CD14-positive monocyte (primary cell): ENCODE data around the gene ASS1. TPM values are rescaled to one million over a fixed set of nuclear protein-coding genes. Genes with fewer than 3 reads are reported as not detected.

Source experiments
- DNase-seq, 3 donors: peaks; one replicate each; pipeline ENCODE4 v3.0.0-alpha.2; 2011 to 2022
- H2AFZ ChIP-seq: 2 replicates; pipeline ENCODE4 v1.6.0; 2012; ENCODE audit warnings: mild to moderate bottlenecking, low read depth, low read length, inconsistent platforms; ENCODE audit not compliant: insufficient read depth, poor library complexity, severe bottlenecking
- H3K27ac ChIP-seq, 2 donors: 1 replicate in 1 of 2; 2 replicates in 1 of 2; pipeline ENCODE4 v1.5.1; 2012 to 2013; ENCODE audit warnings: low read length in 2 of 2, control low read depth in 1 of 2, inconsistent platforms in 1 of 2, low read depth in 1 of 2, mild to moderate bottlenecking in 1 of 2
- H3K27me3 ChIP-seq, 2 donors: one replicate each; pipeline versions ENCODE4 v1.6.0 to v1.6.1; 2011 to 2013; ENCODE audit warnings: low read length in 2 of 2; ENCODE audit not compliant: control insufficient read depth in 2 of 2, insufficient read depth in 2 of 2
- H3K36me3 ChIP-seq, 2 donors: replicated peaks in 1 of 2; 1 replicate in 1 of 2; 2 replicates in 1 of 2; pipeline versions ENCODE4 v1.5.1 to v1.6.1; 2012 to 2013; ENCODE audit warnings: low read length in 2 of 2, control low read depth in 1 of 2, inconsistent platforms in 1 of 2, mild to moderate bottlenecking in 1 of 2; ENCODE audit not compliant: insufficient read depth in 2 of 2, control insufficient read depth in 1 of 2
- H3K4me1 ChIP-seq, 2 donors: 1 replicate in 1 of 2; 2 replicates in 1 of 2; pipeline versions ENCODE4 v1.5.1 to v1.6.1; 2012 to 2013; ENCODE audit warnings: low read length in 2 of 2, control low read depth in 1 of 2, inconsistent platforms in 1 of 2, mild to moderate bottlenecking in 1 of 2, moderate library complexity in 1 of 2; ENCODE audit not compliant: insufficient read depth in 2 of 2, control insufficient read depth in 1 of 2
- H3K4me2 ChIP-seq: replicated peaks from 2 replicates; pipeline ENCODE3; 2012; ENCODE audit warnings: low read length, moderate library complexity, mild to moderate bottlenecking; ENCODE audit not compliant: poor library complexity, severe bottlenecking; ENCODE audit errors: extremely low read depth
- H3K4me3 ChIP-seq, 3 experiments: fragments of 200-600 bp in 1 of 3; sonication (generic) in 1 of 3; replicated peaks in 1 of 3; 1 replicate in 2 of 3; 2 replicates in 1 of 3; pipeline ENCODE4 v1.5.1; 2011 to 2013; ENCODE audit warnings: low read length in 3 of 3, mild to moderate bottlenecking in 3 of 3, control low read depth in 2 of 3, low read depth in 2 of 3, inconsistent platforms in 1 of 3, moderate library complexity in 1 of 3
- H3K79me2 ChIP-seq: 2 replicates; pipeline ENCODE4 v1.6.0; 2012; ENCODE audit warnings: mild to moderate bottlenecking, control low read depth, inconsistent platforms, low read length, moderate library complexity; ENCODE audit not compliant: insufficient read depth
- H3K9ac ChIP-seq: 2 replicates; pipeline ENCODE4 v1.6.0; 2017; ENCODE audit warnings: low read length, mild to moderate bottlenecking; ENCODE audit not compliant: insufficient read depth, poor library complexity, severe bottlenecking
- H3K9me3 ChIP-seq, 2 donors: replicated peaks in 1 of 2; 1 replicate in 1 of 2; 2 replicates in 1 of 2; pipeline versions ENCODE4 v1.5.1 to v1.6.1; 2012 to 2013; ENCODE audit warnings: low read length in 2 of 2, control low read depth in 1 of 2; ENCODE audit not compliant: control insufficient read depth in 1 of 2, insufficient read depth in 1 of 2
- H4K20me1 ChIP-seq: 2 replicates; pipeline ENCODE4 v1.6.0; 2012; ENCODE audit warnings: mild to moderate bottlenecking, low read length, control low read depth, moderate library complexity; ENCODE audit not compliant: insufficient read depth
- H3K27ac Mint-ChIP-seq, 7 donors: one replicate each; pipeline ENCODE4 v1.8.0; 2020; ENCODE audit warnings: mild to moderate bottlenecking in 7 of 7, mixed read lengths in 7 of 7, moderate library complexity in 6 of 7, inconsistent platforms in 2 of 7
- H3K27me3 Mint-ChIP-seq, 3 donors: one replicate each; pipeline ENCODE4 v1.8.0; 2021 to 2022; ENCODE audit warnings: low read depth in 3 of 3, mild to moderate bottlenecking in 3 of 3, mixed read lengths in 3 of 3, moderate library complexity in 3 of 3, inconsistent platforms in 1 of 3
- H3K36me3 Mint-ChIP-seq, 2 donors: one replicate each; pipeline ENCODE4 v1.8.0; 2020; ENCODE audit warnings: mixed read lengths in 2 of 2, inconsistent platforms in 1 of 2, mild to moderate bottlenecking in 1 of 2
- H3K4me1 Mint-ChIP-seq: one replicate; pipeline ENCODE4 v1.8.0; 2020; ENCODE audit warnings: mild to moderate bottlenecking, mixed read lengths
- H3K4me3 Mint-ChIP-seq, 2 donors: one replicate each; pipeline ENCODE4 v1.8.0; 2020; ENCODE audit warnings: mild to moderate bottlenecking in 2 of 2, mixed read lengths in 2 of 2, moderate library complexity in 1 of 2
- H3K9me3 Mint-ChIP-seq, 7 donors: one replicate each; pipeline ENCODE4 v1.8.0; 2020 to 2022; ENCODE audit warnings: mixed read lengths in 7 of 7, mild to moderate bottlenecking in 6 of 7, moderate library complexity in 6 of 7, inconsistent platforms in 2 of 7
- CTCF ChIP-seq: fragments of 200-600 bp; IDR thresholded peaks from one replicate; pipeline ENCODE4 v1.8.0; 2022; ENCODE audit warnings: antibody characterized with exemption, mild to moderate bottlenecking
- WGBS: methylation state at CpG from one replicate; pipeline ENCODE4 v1.1.5; 2013; ENCODE audit warnings: missing lambda C conversion rate; ENCODE audit not compliant: insufficient coverage; 5-methylcytosine and 5-hydroxymethylcytosine counted together
- intact Hi-C, 2 donors: fragments of 100-400 bp; cut with micrococcal nuclease; formaldehyde crosslinking; loops; one replicate each; pipeline versions ENCODE4 v1.15.0 to v1.15.1; 2023
- polyA plus RNA-seq, 3 donors: library from polyadenylated mRNA; depleted of rRNA in 1 of 3; unstranded in 2 of 3; stranded (reverse) in 1 of 3; fragments of 300-500 nt in 2 of 3; fragments of >200 nt in 1 of 3; fragmentation: Illumina TruSeq in 2 of 3; gene quantifications; 1 replicate in 2 of 3; 2 replicates in 1 of 3; pipeline ENCODE4 v1.2.3, GENCODE V29; 2012 to 2021

Gene ASS1
- polyA plus RNA-seq, 3 donors: not detected

GRCh38 chr9:130497139-130497538 is 52.4 kb downstream of the ASS1 start:
- no peak overlapping the region for H2AFZ ChIP-seq
- H4K20me1 ChIP-seq: no peaks in the 10 kb centered on the region
- WGBS: 74% methylated on average over 6 of the region's 10 CpGs
- no peak overlapping the region for H3K4me3 Mint-ChIP-seq
- no peak for DNase-seq
- peaks cover 6 to 17% of the 10 kb centered on the region in 2 donors for H3K9me3 ChIP-seq
- no peaks in the 10 kb centered on the region for H3K36me3 ChIP-seq
- H3K36me3 Mint-ChIP-seq: no peaks in the 10 kb centered on the region
- H3K27me3 ChIP-seq: no peaks in the 10 kb centered on the region
- H3K27me3 Mint-ChIP-seq: peaks cover 9 to 12% (median 11%) of the 10 kb centered on the region in 3 donors
- no peak overlapping the region for H3K27ac ChIP-seq
- H3K9me3 Mint-ChIP-seq: peaks cover 6 to 15% (median 10%) of the 10 kb centered on the region in 7 donors
- no peaks in the 10 kb centered on the region for H3K4me1 Mint-ChIP-seq
- no peak overlapping the region for H3K9ac ChIP-seq
- no peak for TF ChIP-seq CTCF
- H3K27ac Mint-ChIP-seq: no peak overlapping the region
- no peaks in the 10 kb centered on the region for H3K79me2 ChIP-seq
- intact Hi-C loops: no loop called here
- no peak overlapping the region for H3K4me2 ChIP-seq
- H3K4me1 ChIP-seq: no peaks in the 10 kb centered on the region
- no peak overlapping the region for H3K4me3 ChIP-seq

GRCh38 chr9:130498298-130498917 is 53.6 kb downstream of the ASS1 start:
- Histone ChIP-seq H3K27me3 (no peaks in the 10 kb centered on the region), H4K20me1 (no peaks in the 10 kb centered on the region), H3K4me3 (no peak overlapping the region), H3K4me2 (no peak overlapping the region), H3K79me2 (no peaks in the 10 kb centered on the region), H3K4me1 (no peaks in the 10 kb centered on the region), H3K36me3 (no peaks in the 10 kb centered on the region), H3K27ac (no peak overlapping the region), H2AFZ (no peak overlapping the region), H3K9me3 (peaks cover 6 to 17% of the 10 kb centered on the region in 2 donors), H3K9ac (no peak overlapping the region)
- Mint-ChIP-seq H3K4me1 (no peaks in the 10 kb centered on the region), H3K4me3 (no peak overlapping the region), H3K27ac (no peak overlapping the region), H3K27me3 (peaks cover 9 to 11% (median 10%) of the 10 kb centered on the region in 3 donors), H3K9me3 (peaks cover 6 to 15% (median 10%) of the 10 kb centered on the region in 7 donors), H3K36me3 (no peaks in the 10 kb centered on the region)
- 78% methylated on average over 6 of the region's 7 CpGs for WGBS
- intact Hi-C loops: no loop called here
- TF ChIP-seq CTCF: no peak
- no peak for DNase-seq
